OCI-LY3 (cell line): ENCODE measurements around the gene ITGAE.

Experiments used
- H2AFZ ChIP-seq: fragments of 200-600, 300-600 bp; shearing (Covaris generic); 2 replicates; pipeline ENCODE4 v1.6.0; 2014; ENCODE audit warnings: antibody characterized with exemption, low read depth, low read length
- H3K27ac ChIP-seq: fragments of 200-600, 300-600 bp; sonication (generic); 2 replicates; pipeline ENCODE4 v1.5.1; 2014; ENCODE audit warnings: mild to moderate bottlenecking, low read length, moderate library complexity, mixed read lengths
- H3K27me3 ChIP-seq: fragments of 200-600, 300-600 bp; sonication (generic); 2 replicates; pipeline ENCODE4 v1.6.1; 2014; ENCODE audit warnings: low read depth, low read length, mixed read lengths
- H3K36me3 ChIP-seq: fragments of 200-600, 300-600 bp; sonication (generic); replicated peaks from 2 replicates; pipeline ENCODE3; 2014; ENCODE audit warnings: low read depth, low read length, mixed read lengths
- H3K4me1 ChIP-seq: fragments of 300-600, 200-600 bp; sonication (generic); 2 replicates; pipeline ENCODE4 v1.6.1; 2014; ENCODE audit warnings: low read length, mixed read lengths
- H3K4me2 ChIP-seq: fragments of 200-600, 300-600 bp; sonication (generic); 2 replicates; pipeline ENCODE4 v1.6.1; 2014; ENCODE audit warnings: low read length, mixed read lengths
- H3K4me3 ChIP-seq: fragments of 300-600, 200-600 bp; sonication (generic); 2 replicates; pipeline ENCODE4 v1.5.1; 2014; ENCODE audit warnings: antibody characterized with exemption, mild to moderate bottlenecking, low read length, moderate library complexity
- H3K79me2 ChIP-seq: fragments of 300-600, 200-600 bp; shearing (Covaris generic); 2 replicates; pipeline ENCODE4 v1.6.1; 2014; ENCODE audit warnings: mild to moderate bottlenecking, low read length, mixed read lengths
- H3K9ac ChIP-seq: fragments of 300-600, 200-600 bp; shearing (Covaris generic); 2 replicates; pipeline ENCODE4 v1.6.0; 2014; ENCODE audit warnings: mild to moderate bottlenecking, low read length, moderate library complexity
- H3K9me3 ChIP-seq: fragments of 200-600, 300-600 bp; shearing (Covaris generic); 2 replicates; pipeline ENCODE4 v1.6.1; 2014; ENCODE audit warnings: low read length, mixed read lengths; ENCODE audit not compliant: insufficient read depth
- H4K20me1 ChIP-seq: fragments of 200-600, 300-600 bp; sonication (generic); 2 replicates; pipeline ENCODE4 v1.6.1; 2016; ENCODE audit warnings: low read length, mixed read lengths; ENCODE audit not compliant: insufficient read depth
- CTCF ChIP-seq: fragments of 200-600, 300-600 bp; sonication (generic); IDR thresholded peaks from 2 replicates; pipeline ENCODE4 v1.5.1; 2014; ENCODE audit warnings: antibody characterized with exemption, low read length, low read depth
- EZH2phosphoT487 ChIP-seq: fragments of 200-600 bp; shearing (Covaris generic); IDR thresholded peaks from 2 replicates; pipeline ENCODE4 v1.6.1; 2018; ENCODE audit warnings: antibody characterized with exemption, mixed run types, low read depth

The ITGAE gene

GRCh38 chr17:3826191-3826590, 25.2 kb upstream of the ITGAE start:
- Histone ChIP-seq H2AFZ (no peak overlapping the region), H3K27me3 (no peaks in the 10 kb centered on the region), H3K9me3 (no peaks in the 10 kb centered on the region), H3K79me2 (no peaks in the 10 kb centered on the region), H3K27ac (no peak overlapping the region), H3K9ac (no peak overlapping the region), H3K4me1 (no peaks in the 10 kb centered on the region), H3K4me2 (no peak overlapping the region), H3K36me3 (peaks cover 26% of the 10 kb centered on the region), H3K4me3 (no peak overlapping the region), H4K20me1 (no peaks in the 10 kb centered on the region)
- TF ChIP-seq EZH2phosphoT487 (no peak), CTCF (no peak)

GRCh38 chr17:3821101-3821500, 20.1 kb upstream of the ITGAE start:
- Histone ChIP-seq H3K27ac (no peak overlapping the region), H3K4me3 (no peak overlapping the region), H2AFZ (no peak overlapping the region), H3K79me2 (no peaks in the 10 kb centered on the region), H3K27me3 (no peaks in the 10 kb centered on the region), H3K9me3 (no peaks in the 10 kb centered on the region), H3K4me1 (no peaks in the 10 kb centered on the region), H3K4me2 (no peak overlapping the region), H3K9ac (no peak overlapping the region), H4K20me1 (no peaks in the 10 kb centered on the region), H3K36me3 (peaks cover 21% of the 10 kb centered on the region)
- TF ChIP-seq CTCF: no peak
- TF ChIP-seq EZH2phosphoT487: no peak

- no peak overlapping the region for H3K4me3 ChIP-seq
- no peak overlapping the region for H3K9ac ChIP-seq
- TF ChIP-seq EZH2phosphoT487 (no peak), CTCF (no peak)
- no peak overlapping the region for H3K4me2 ChIP-seq
- no peaks in the 10 kb centered on the region for H3K27me3 ChIP-seq
- no peaks in the 10 kb centered on the region for H3K4me1 ChIP-seq
- no peak overlapping the region for H2AFZ ChIP-seq
- no peak overlapping the region for H3K27ac ChIP-seq
- peaks cover 14% of the 10 kb centered on the region for H3K36me3 ChIP-seq
- H3K9me3 ChIP-seq: no peaks in the 10 kb centered on the region
- no peaks in the 10 kb centered on the region for H4K20me1 ChIP-seq
- no peaks in the 10 kb centered on the region for H3K79me2 ChIP-seq
These were observed 17.8 kb upstream of the ITGAE start for GRCh38 chr17:3818786-3819185.

- Histone ChIP-seq H3K27me3 (no peaks in the 10 kb centered on the region), H3K79me2 (no peaks in the 10 kb centered on the region), H3K4me2 (no peak overlapping the region), H4K20me1 (no peaks in the 10 kb centered on the region), H3K4me3 (no peak overlapping the region), H3K9me3 (no peaks in the 10 kb centered on the region), H3K4me1 (no peaks in the 10 kb centered on the region), H2AFZ (no peak overlapping the region), H3K27ac (no peak overlapping the region), H3K36me3 (peaks cover 11% of the 10 kb centered on the region), H3K9ac (no peak overlapping the region)
- no peak for TF ChIP-seq CTCF
- TF ChIP-seq EZH2phosphoT487: no peak
These were observed 17.0 kb upstream of the ITGAE start for GRCh38 chr17:3817851-3818605.
